Sigmoid colon (tissue), 7 donors: ENCODE data around the gene MT4. TPM values are rescaled to one million over a fixed set of nuclear protein-coding genes. Genes with fewer than 3 reads are reported as not detected.

ENCODE experiments used
- DNase-seq: peaks from one replicate; pipeline ENCODE4 v3.0.0-alpha.2; 2019
- H3K27ac ChIP-seq, 4 donors: fragments of 200-600 bp; sonication (generic); one replicate each; pipeline ENCODE4 v1.5.1; 2016 to 2019; ENCODE audit warnings: mild to moderate bottlenecking in 1 of 4
- H3K27me3 ChIP-seq, 3 donors: fragments of 200-600 bp; sonication (generic); one replicate each; pipeline ENCODE4 v1.5.1; 2019; ENCODE audit warnings: mild to moderate bottlenecking in 1 of 3
- H3K36me3 ChIP-seq, 4 donors: fragments of 200-600 bp; sonication (generic); one replicate each; pipeline ENCODE4 v1.5.1; 2016 to 2019
- H3K4me1 ChIP-seq, 4 donors: fragments of 200-600 bp; sonication (generic); one replicate each; pipeline ENCODE4 v1.5.1; 2017 to 2019
- H3K4me3 ChIP-seq, 4 donors: fragments of 200-600 bp; sonication (generic); one replicate each; pipeline ENCODE4 v1.5.1; 2017 to 2019; ENCODE audit warnings: mild to moderate bottlenecking in 2 of 4, moderate library complexity in 1 of 4
- H3K9me3 ChIP-seq, 4 donors: fragments of 200-600 bp in 3 of 4; sonication (generic) in 3 of 4; one replicate each; pipeline versions ENCODE4 v1.5.1 to v1.6.1; 2013 to 2019
- CTCF ChIP-seq, 4 experiments: fragments of 450-650 bp in 3 of 4; fragments of 200-600 bp in 1 of 4; IDR thresholded peaks; one replicate each; pipeline ENCODE4 v1.5.1; 2016 to 2019; ENCODE audit warnings: antibody characterized with exemption in 4 of 4, mild to moderate bottlenecking in 3 of 4, moderate library complexity in 2 of 4
- EP300 ChIP-seq, 4 donors: sonication (generic); formaldehyde crosslinking; IDR thresholded peaks; one replicate each; pipeline ENCODE4 v1.6.1; 2017; ENCODE audit warnings: antibody characterized with exemption in 4 of 4
- POLR2A ChIP-seq, 2 donors: fragments of 450-650 bp; IDR thresholded peaks; one replicate each; pipeline ENCODE4 v1.6.1; 2016; ENCODE audit warnings: antibody characterized with exemption in 2 of 2, mild to moderate bottlenecking in 2 of 2, moderate library complexity in 2 of 2
- POLR2AphosphoS5 ChIP-seq, 4 donors: sonication (generic); formaldehyde crosslinking; IDR thresholded peaks; one replicate each; pipeline ENCODE4 v1.6.1; 2017; ENCODE audit warnings: antibody characterized with exemption in 4 of 4
- WGBS, 2 donors: extraction: QIAGEN DNeasy Blood & Tissue Kit; methylation state at CpG; one replicate each; pipeline ENCODE4 v1.1.7; 2013; 5-methylcytosine and 5-hydroxymethylcytosine counted together
- intact Hi-C: fragments of 100-400 bp; cut with DNase I; formaldehyde crosslinking; loops from one replicate; pipeline ENCODE4 v1.15.1; 2023
- polyA plus RNA-seq, 3 donors: library from polyadenylated mRNA; stranded (reverse); fragments of 200-250 nt; gene quantifications; one replicate each; pipeline ENCODE4 v1.2.3, GENCODE V29; 2013
- total RNA-seq, 4 donors: library from RNA; depleted of rRNA; stranded (reverse); fragments of >200 nt; gene quantifications; one replicate each; pipeline ENCODE4 v1.1.0, GENCODE V29; 2016
- donor health status: healthy with polysubstance abuse.
- donor health status: Bipolar disorder and iron deficiency.
- donor health status: healthy.

Gene MT4
- total and polyA plus RNA-seq, 7 donors = not detected

- 89 to 98% methylated on average over 1 of the region's 1 CpG for WGBS, 2 donors
- DNase-seq = no peak
- peaks cover 0 to 6% (median 3%) of the 10 kb centered on the region in 3 donors for H3K27me3 ChIP-seq
Measured at GRCh38 chr16:56561126-56561525, 3.7 kb upstream of the MT4 start.

GRCh38 chr16:56569971-56570370 lies 5.1 kb downstream of the MT4 start:
- TF ChIP-seq POLR2AphosphoS5 (IDR thresholded peaks at IDR 0.05) = no peak
- TF ChIP-seq CTCF (IDR thresholded peaks at IDR 0.05) = no peak
- TF ChIP-seq POLR2A (IDR thresholded peaks at IDR 0.05) = no peak
- no peak for TF ChIP-seq EP300 (IDR thresholded peaks at IDR 0.05)
- 90 to 93% methylated on average over 1 of the region's 1 CpG for WGBS, 2 donors
- no peaks in the 10 kb centered on the region for H3K36me3 ChIP-seq
- no peak overlapping the region for H3K27ac ChIP-seq
- no peaks in the 10 kb centered on the region for H3K9me3 ChIP-seq
- intact Hi-C loops = no loop called here
- no peaks in the 10 kb centered on the region for H3K4me1 ChIP-seq
- no peak overlapping the region for H3K4me3 ChIP-seq
- peak; percentile 8 for DNase-seq
- peaks cover 0 to 3% (median 0%) of the 10 kb centered on the region in 3 donors for H3K27me3 ChIP-seq

More at GRCh38 chr16:56561126-56561525, 3.7 kb upstream of the MT4 start:
- no peak overlapping the region for H3K4me3 ChIP-seq
- no peaks in the 10 kb centered on the region for H3K36me3 ChIP-seq
- no peaks in the 10 kb centered on the region for H3K4me1 ChIP-seq
- no peak for TF ChIP-seq POLR2A (IDR thresholded peaks at IDR 0.05)
- no peak for TF ChIP-seq EP300 (IDR thresholded peaks at IDR 0.05)
- no peak for TF ChIP-seq CTCF (IDR thresholded peaks at IDR 0.05)
- TF ChIP-seq POLR2AphosphoS5 (IDR thresholded peaks at IDR 0.05) = no peak
- no peak overlapping the region for H3K27ac ChIP-seq
- H3K9me3 ChIP-seq = no peaks in the 10 kb centered on the region
- intact Hi-C loops = no loop called here

- Histone ChIP-seq H3K9me3 (no peaks in the 10 kb centered on the region), H3K27me3 (no peaks in the 10 kb centered on the region), H3K4me3 (no peak overlapping the region), H3K36me3 (no peaks in the 10 kb centered on the region), H3K27ac (no peak overlapping the region), H3K4me1 (no peaks in the 10 kb centered on the region)
- WGBS, 2 donors = 89 to 92% methylated on average over 11 of the region's 11 CpGs
- intact Hi-C loops = no loop called here
- TF ChIP-seq POLR2A (IDR thresholded peaks at IDR 0.05) = no peak
- TF ChIP-seq CTCF (IDR thresholded peaks at IDR 0.05) = no peak
- no peak for TF ChIP-seq POLR2AphosphoS5 (IDR thresholded peaks at IDR 0.05)
- no peak for TF ChIP-seq EP300 (IDR thresholded peaks at IDR 0.05)
- peak; percentile 27 for DNase-seq
Measured at GRCh38 chr16:56571525-56571924, 6.7 kb downstream of the MT4 start.

- intact Hi-C loops = no loop called here
Measured at GRCh38 chr16:56574625-56575024, 9.8 kb downstream of the MT4 start.

More at GRCh38 chr16:56574625-56575024, 9.8 kb downstream of the MT4 start:
- no peak overlapping the region for H3K4me3 ChIP-seq
- H3K27ac ChIP-seq = no peak overlapping the region
- no peaks in the 10 kb centered on the region for H3K36me3 ChIP-seq
- DNase-seq = no peak
- H3K27me3 ChIP-seq = no peaks in the 10 kb centered on the region
- TF ChIP-seq CTCF (IDR thresholded peaks at IDR 0.05) = no peak
- H3K9me3 ChIP-seq = no peaks in the 10 kb centered on the region
- WGBS, 2 donors = 66 to 80% methylated on average over 1 of the region's 1 CpG
- no peaks in the 10 kb centered on the region for H3K4me1 ChIP-seq
